OCI-LY3 (cell line): ENCODE data around the gene PDGFC.

Source experiments
- EZH2phosphoT487 ChIP-seq: fragments of 200-600 bp; shearing (Covaris generic); IDR thresholded peaks from 2 replicates; pipeline ENCODE4 v1.6.1; 2018; ENCODE audit warnings: antibody characterized with exemption, mixed run types, low read depth
- TF ChIP-seq, protein P1 (sequence below): fragments of 200-600, 300-600 bp; sonication (generic); IDR thresholded peaks from 2 replicates; pipeline ENCODE4 v1.5.1; 2014; ENCODE audit warnings: antibody characterized with exemption, low read length, low read depth

DNA sequence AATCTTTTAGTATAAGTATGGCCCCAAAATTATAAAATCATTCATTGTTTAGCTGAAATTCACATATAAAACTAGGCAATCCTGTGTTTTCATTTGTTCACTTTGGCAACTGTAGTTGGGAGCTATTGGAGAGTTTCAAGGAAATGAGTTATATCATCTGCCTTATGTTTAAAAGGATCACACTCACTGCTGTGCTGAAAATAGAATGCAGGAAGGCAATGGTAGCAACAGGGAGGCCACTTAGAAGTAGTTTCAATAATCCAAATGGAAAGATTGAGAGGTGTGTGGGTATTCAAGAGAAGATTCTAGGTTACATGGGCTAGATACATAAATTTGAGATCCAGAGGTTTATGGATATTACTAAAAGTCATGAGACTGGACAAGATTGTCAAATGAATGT is 184.9 kb downstream of the PDGFC start:
- TF ChIP-seq, protein P1, sequence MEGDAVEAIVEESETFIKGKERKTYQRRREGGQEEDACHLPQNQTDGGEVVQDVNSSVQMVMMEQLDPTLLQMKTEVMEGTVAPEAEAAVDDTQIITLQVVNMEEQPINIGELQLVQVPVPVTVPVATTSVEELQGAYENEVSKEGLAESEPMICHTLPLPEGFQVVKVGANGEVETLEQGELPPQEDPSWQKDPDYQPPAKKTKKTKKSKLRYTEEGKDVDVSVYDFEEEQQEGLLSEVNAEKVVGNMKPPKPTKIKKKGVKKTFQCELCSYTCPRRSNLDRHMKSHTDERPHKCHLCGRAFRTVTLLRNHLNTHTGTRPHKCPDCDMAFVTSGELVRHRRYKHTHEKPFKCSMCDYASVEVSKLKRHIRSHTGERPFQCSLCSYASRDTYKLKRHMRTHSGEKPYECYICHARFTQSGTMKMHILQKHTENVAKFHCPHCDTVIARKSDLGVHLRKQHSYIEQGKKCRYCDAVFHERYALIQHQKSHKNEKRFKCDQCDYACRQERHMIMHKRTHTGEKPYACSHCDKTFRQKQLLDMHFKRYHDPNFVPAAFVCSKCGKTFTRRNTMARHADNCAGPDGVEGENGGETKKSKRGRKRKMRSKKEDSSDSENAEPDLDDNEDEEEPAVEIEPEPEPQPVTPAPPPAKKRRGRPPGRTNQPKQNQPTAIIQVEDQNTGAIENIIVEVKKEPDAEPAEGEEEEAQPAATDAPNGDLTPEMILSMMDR, result no peak
- no peak for TF ChIP-seq EZH2phosphoT487
